ENCODE data around the gene TLCD3B.

The TLCD3B gene

DNA sequence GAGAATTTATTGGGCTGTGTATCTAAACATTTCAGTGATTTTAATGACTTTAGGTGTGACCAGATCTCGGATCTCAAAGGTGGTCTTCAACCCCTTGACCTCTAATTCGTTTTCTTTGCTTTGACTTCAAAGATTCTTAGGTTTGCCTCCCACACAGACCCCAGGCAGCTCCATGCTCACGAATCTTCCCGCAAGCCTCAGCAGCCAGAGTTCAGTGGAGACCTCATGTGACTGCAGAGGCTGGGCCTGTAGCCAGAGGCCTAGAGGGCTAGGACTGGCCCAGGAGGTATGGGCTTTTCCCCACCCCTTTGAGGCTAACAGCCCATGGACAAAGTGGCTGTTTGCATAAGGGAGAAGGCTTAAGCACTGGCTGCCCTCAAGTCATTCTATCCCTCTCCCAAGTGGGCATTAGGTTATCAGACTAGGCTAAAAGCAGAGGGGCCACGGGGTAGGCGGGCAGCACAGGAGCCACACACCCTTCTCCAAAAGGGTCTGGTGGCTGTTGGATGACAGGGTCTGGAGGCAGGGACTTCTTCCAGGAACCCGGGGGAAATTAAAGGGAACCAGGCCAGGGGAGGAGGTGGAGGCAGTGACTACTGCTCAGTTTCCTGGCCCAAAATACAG is 38.6 kb downstream of the TLCD3B start:
- peak; percentile 49 for DNase-seq (ENCODE audit: low read depth)
- no peak overlapping the region for H3K4me3 ChIP-seq (ENCODE audit: low read depth, low read length)
- in situ Hi-C loops (cut with HindIII; ENCODE audit: low sequenced_read_pairs), result no loop called here
- TF ChIP-seq, protein P1, sequence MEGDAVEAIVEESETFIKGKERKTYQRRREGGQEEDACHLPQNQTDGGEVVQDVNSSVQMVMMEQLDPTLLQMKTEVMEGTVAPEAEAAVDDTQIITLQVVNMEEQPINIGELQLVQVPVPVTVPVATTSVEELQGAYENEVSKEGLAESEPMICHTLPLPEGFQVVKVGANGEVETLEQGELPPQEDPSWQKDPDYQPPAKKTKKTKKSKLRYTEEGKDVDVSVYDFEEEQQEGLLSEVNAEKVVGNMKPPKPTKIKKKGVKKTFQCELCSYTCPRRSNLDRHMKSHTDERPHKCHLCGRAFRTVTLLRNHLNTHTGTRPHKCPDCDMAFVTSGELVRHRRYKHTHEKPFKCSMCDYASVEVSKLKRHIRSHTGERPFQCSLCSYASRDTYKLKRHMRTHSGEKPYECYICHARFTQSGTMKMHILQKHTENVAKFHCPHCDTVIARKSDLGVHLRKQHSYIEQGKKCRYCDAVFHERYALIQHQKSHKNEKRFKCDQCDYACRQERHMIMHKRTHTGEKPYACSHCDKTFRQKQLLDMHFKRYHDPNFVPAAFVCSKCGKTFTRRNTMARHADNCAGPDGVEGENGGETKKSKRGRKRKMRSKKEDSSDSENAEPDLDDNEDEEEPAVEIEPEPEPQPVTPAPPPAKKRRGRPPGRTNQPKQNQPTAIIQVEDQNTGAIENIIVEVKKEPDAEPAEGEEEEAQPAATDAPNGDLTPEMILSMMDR (IDR thresholded peaks at IDR 0.05; ENCODE audit: low read depth, low read length, missing control alignments), result no peak

DNA sequence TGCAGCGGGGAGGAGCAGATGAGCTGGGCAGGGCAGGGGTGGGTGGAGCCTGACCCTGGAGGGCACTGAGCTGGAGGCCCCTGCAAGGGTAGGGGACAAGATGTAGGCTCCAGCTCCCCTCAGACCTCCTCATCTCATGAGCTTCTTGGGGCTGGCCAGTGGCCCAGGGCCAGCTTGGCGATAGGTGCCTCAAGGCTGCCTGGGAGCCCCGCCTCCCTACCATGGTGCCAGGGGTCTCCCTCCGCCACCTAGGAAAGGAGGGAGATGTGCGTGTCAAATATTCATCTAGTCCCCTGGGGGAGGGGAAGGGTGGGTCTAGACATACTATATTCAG is 39.5 kb downstream of the TLCD3B start:
- in situ Hi-C loops (cut with HindIII; ENCODE audit: low sequenced_read_pairs), result no loop called here
- H3K4me3 ChIP-seq (ENCODE audit: low read depth, low read length), result no peak overlapping the region
- no peak for DNase-seq (ENCODE audit: low read depth)
- TF ChIP-seq, protein P1 (IDR thresholded peaks at IDR 0.05; ENCODE audit: low read depth, low read length, missing control alignments), result no peak

DNA sequence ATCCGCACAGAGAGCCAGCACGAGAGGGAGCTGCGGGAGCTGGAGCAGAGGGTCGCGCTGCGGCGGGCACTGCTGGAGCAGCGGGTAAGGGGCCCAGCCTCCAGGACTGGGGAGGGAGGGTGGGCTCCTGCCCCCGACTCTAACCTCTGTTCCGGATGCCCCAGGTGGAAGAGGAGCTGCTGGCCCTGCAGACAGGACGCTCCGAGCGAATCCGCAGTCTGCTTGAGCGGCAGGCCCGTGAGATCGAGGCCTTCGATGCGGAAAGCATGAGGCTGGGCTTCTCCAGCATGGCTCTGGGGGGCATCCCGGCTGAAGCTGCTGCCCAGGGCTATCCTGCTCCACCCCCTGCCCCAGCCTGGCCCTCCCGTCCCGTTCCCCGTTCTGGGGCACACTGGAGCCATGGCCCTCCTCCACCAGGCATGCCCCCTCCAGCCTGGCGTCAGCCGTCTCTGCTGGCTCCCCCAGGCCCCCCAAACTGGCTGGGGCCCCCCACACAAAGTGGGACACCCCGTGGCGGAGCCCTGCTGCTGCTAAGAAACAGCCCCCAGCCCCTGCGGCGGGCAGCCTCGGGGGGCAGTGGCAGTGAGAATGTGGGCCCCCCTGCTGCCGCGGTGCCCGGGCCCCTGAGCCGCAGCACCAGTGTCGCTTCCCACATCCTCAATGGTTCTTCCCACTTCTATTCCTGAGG is 40.0 kb downstream of the TLCD3B start:
- no peak overlapping the region for H3K4me3 ChIP-seq (ENCODE audit: low read depth, low read length)
- no peak for DNase-seq (ENCODE audit: low read depth)
- in situ Hi-C loops (cut with HindIII; ENCODE audit: low sequenced_read_pairs), result no loop called here
- TF ChIP-seq, protein P1 (IDR thresholded peaks at IDR 0.05; ENCODE audit: low read depth, low read length, missing control alignments), result no peak

DNA sequence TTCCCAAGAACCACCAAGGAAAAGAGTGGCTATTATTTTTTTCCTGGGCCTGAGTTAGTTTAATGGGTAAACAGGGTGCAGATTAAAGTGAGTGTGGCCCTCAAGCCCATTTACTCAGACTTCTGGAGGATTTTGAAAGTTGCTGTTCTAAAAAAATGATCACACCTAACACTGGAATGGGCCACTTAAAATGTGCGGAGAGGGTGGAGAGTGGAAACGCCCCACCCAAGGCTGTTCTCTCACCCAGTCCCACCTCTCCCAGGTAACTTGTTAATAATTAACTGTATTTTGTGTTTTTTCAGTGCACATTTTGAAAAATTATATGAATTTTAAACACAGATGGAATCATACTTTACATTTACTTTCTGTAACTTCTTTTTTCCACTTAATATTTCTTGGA is 41.0 kb downstream of the TLCD3B start:
- H3K4me3 ChIP-seq (ENCODE audit: low read depth, low read length), result no peak overlapping the region
- in situ Hi-C loops (cut with HindIII; ENCODE audit: low sequenced_read_pairs), result no loop called here
- TF ChIP-seq, protein P1 (IDR thresholded peaks at IDR 0.05; ENCODE audit: low read depth, low read length, missing control alignments), result no peak
- DNase-seq (ENCODE audit: low read depth), result no peak

DNA sequence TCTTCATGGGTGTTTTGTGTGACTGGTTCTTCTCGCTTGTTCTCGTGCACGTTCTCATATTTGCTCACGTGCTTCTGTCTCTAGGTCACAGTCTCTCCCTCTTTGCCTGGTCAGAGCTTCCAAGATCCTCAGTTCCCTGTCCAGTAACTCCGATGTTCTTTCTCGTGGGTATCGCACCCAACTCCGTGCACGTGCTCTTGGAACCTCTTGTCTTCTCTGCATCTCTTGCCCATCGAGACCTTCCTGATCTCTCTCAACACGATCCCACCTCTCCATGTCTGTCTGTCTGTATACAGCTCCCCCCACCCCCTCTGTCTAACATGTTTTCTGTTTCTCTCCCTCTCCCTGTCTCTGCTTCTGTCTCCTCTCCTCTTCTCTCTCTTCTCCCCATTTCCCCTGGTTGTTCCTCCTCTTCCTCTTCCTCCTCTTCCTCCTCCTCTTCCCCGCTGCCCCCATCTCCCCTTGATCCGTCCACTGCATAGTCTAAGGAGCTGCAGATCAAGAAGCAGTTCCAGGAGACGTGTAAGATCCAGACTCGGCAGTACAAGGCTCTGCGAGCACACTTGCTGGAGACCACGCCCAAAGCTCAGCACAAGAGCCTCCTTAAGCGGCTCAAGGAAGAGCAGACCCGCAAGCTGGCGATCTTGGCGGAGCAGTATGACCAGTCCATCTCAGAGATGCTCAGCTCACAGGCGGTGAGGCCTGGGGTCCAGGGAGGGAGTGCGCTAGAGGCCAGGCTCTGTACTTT is 41.8 kb downstream of the TLCD3B start:
- TF ChIP-seq, protein P1 (IDR thresholded peaks at IDR 0.05; ENCODE audit: low read depth, low read length, missing control alignments), result no peak
- in situ Hi-C loops (cut with HindIII; ENCODE audit: low sequenced_read_pairs), result no loop called here
- no peak for DNase-seq (ENCODE audit: low read depth)
- no peak overlapping the region for H3K4me3 ChIP-seq (ENCODE audit: low read depth, low read length)

DNA sequence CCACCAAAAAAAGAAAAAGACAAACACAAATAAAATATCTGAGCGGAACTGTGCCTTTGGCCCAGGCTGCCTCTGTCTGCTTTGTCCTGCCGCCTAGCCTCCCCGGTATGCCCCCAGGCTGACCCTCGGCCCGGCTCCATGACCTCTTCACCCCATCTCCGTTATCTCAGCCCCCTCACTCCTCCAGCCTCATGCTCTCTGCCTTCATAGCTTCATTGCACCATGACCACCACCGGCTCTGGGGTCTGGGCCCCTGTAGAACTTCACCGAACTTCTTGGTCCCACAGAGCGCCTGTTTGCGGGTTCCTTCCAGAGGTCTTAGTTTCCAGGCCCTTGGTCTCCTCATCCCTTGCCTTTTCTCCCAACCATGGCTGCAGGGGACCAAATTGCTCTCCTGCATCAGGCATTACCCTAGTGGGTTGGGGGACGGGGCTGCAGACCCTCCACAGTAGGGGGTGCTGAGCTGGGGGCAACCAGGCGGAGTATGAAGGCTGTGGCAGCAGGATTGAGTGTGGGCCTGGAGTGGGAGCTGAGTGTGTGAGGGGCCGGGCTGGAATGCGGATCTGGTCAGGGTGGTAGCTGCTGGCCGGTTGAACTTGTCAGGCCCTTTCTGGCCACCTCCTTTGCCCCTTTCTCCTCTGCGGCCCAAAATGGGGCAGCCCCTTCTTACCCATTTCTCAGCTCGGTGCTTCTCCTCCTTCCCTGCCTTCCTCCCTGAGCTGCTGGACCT is 42.6 kb downstream of the TLCD3B start:
- in situ Hi-C loops (cut with HindIII; ENCODE audit: low sequenced_read_pairs), result no loop called here
- DNase-seq (ENCODE audit: low read depth), result no peak
- TF ChIP-seq, protein P1 (IDR thresholded peaks at IDR 0.05; ENCODE audit: low read depth, low read length, missing control alignments), result no peak
- no peak overlapping the region for H3K4me3 ChIP-seq (ENCODE audit: low read depth, low read length)
